HUDEP-2 (cell line): Measurements from ENCODE around the gene KIF6.

Experiments used
- DNase-seq, 76 experiments: peaks; one replicate each; lab custom pipeline; 2025; ENCODE audit not compliant: unreplicated experiment in 76 of 76; lab: John Stamatoyannopoulos, UW

Gene KIF6

GRCh38 chr6:39602601-39603519 lies 122.3 kb downstream of the KIF6 start:
- DNase-seq: no peak

- DNase-seq: no peak
Measured at GRCh38 chr6:39599973-39600372, 125.2 kb downstream of the KIF6 start.

GRCh38 chr6:39599341-39599740 lies 125.9 kb downstream of the KIF6 start:
- DNase-seq: no peak

- no peak for DNase-seq
Measured at GRCh38 chr6:39594285-39594684, 130.9 kb downstream of the KIF6 start.

- no peak for DNase-seq
Measured at GRCh38 chr6:39593646-39594045, 131.6 kb downstream of the KIF6 start.

- no peak for DNase-seq
Measured at GRCh38 chr6:39590871-39591393, 134.3 kb downstream of the KIF6 start.

GRCh38 chr6:39587080-39587479 lies 138.1 kb downstream of the KIF6 start:
- DNase-seq: no peak

- no peak for DNase-seq
Measured at GRCh38 chr6:39585641-39586040, 139.6 kb downstream of the KIF6 start.

GRCh38 chr6:39577446-39578165 lies 147.6 kb downstream of the KIF6 start:
- DNase-seq: no peak

- DNase-seq: no peak
Measured at GRCh38 chr6:39576556-39577303, 148.5 kb downstream of the KIF6 start.

- DNase-seq: no peak
Measured at GRCh38 chr6:39574991-39575390, 150.2 kb downstream of the KIF6 start.

GRCh38 chr6:39573541-39573940 lies 151.7 kb downstream of the KIF6 start:
- no peak for DNase-seq

- DNase-seq: no peak
Measured at GRCh38 chr6:39572661-39573340, 152.4 kb downstream of the KIF6 start.

- no peak for DNase-seq
Measured at GRCh38 chr6:39568896-39569295, 156.3 kb downstream of the KIF6 start.

GRCh38 chr6:39567091-39567490 lies 158.1 kb downstream of the KIF6 start:
- DNase-seq: no peak

GRCh38 chr6:39566456-39566855 lies 158.8 kb downstream of the KIF6 start:
- no peak for DNase-seq

GRCh38 chr6:39565956-39566355 lies 159.3 kb downstream of the KIF6 start:
- no peak for DNase-seq

GRCh38 chr6:39563566-39564311 lies 161.5 kb downstream of the KIF6 start:
- DNase-seq: no peak

GRCh38 chr6:39561536-39562266 lies 163.5 kb downstream of the KIF6 start:
- no peak for DNase-seq
